Thymus (tissue), 11 donors: ENCODE data around the gene BSPH1. TPM values are rescaled to one million over a fixed set of nuclear protein-coding genes. Genes with fewer than 3 reads are reported as not detected.

ENCODE experiments used
- DNase-seq, 9 donors: peaks; one replicate each; pipeline ENCODE4 v3.0.0-alpha.2; 2013; ENCODE audit warnings: low spot score in 9 of 9, low read depth in 6 of 9, missing footprints in 1 of 9
- H3K27ac ChIP-seq, 2 donors: one replicate each; pipeline ENCODE4 v1.5.1; 2013; ENCODE audit warnings: control low read depth in 1 of 2, low read depth in 1 of 2, low read length in 1 of 2, mild to moderate bottlenecking in 1 of 2, moderate library complexity in 1 of 2
- H3K27me3 ChIP-seq, 2 donors: one replicate each; pipeline ENCODE4 v1.5.1; 2013; ENCODE audit warnings: low read length in 1 of 2; ENCODE audit not compliant: control insufficient read depth in 2 of 2, insufficient read depth in 1 of 2
- H3K36me3 ChIP-seq, 2 donors: one replicate each; pipeline ENCODE4 v1.5.1; 2013; ENCODE audit warnings: low read length in 1 of 2, mild to moderate bottlenecking in 1 of 2, moderate library complexity in 1 of 2; ENCODE audit not compliant: control insufficient read depth in 2 of 2, insufficient read depth in 2 of 2
- H3K4me1 ChIP-seq, 2 donors: one replicate each; pipeline ENCODE4 v1.5.1; 2013; ENCODE audit warnings: low read length in 2 of 2; ENCODE audit not compliant: control insufficient read depth in 2 of 2, insufficient read depth in 2 of 2
- H3K4me3 ChIP-seq, 2 donors: one replicate each; pipeline ENCODE4 v1.5.1; 2013; ENCODE audit warnings: low read length in 2 of 2, control low read depth in 1 of 2, mild to moderate bottlenecking in 1 of 2
- H3K9me3 ChIP-seq, 2 donors: one replicate each; pipeline ENCODE4 v1.5.1; 2013; ENCODE audit warnings: low read length in 1 of 2, mild to moderate bottlenecking in 1 of 2; ENCODE audit not compliant: control insufficient read depth in 2 of 2, insufficient read depth in 1 of 2
- WGBS: extraction: QIAGEN DNeasy Blood & Tissue Kit; methylation state at CpG from one replicate; pipeline ENCODE4 v1.1.7; 2013; 5-methylcytosine and 5-hydroxymethylcytosine counted together
- polyA plus RNA-seq: library from polyadenylated mRNA; stranded (reverse); fragments of 200-250 nt; gene quantifications from one replicate; pipeline ENCODE4 v1.2.3, GENCODE V29; 2013
- total RNA-seq: library from RNA; stranded (reverse); fragments of 120-200 nt; gene quantifications from one replicate; pipeline ENCODE4 v1.2.4, GENCODE V29; 2013
- donor health status: healthy.

The BSPH1 gene
- total and polyA plus RNA-seq, 2 donors = not detected

GRCh38 chr19:48010932-48011758 lies 19.2 kb upstream of the BSPH1 start:
- DNase-seq = no peak
- no peak overlapping the region for H3K27ac ChIP-seq
- WGBS = 93% methylated on average over 11 of the region's 11 CpGs

DNA sequence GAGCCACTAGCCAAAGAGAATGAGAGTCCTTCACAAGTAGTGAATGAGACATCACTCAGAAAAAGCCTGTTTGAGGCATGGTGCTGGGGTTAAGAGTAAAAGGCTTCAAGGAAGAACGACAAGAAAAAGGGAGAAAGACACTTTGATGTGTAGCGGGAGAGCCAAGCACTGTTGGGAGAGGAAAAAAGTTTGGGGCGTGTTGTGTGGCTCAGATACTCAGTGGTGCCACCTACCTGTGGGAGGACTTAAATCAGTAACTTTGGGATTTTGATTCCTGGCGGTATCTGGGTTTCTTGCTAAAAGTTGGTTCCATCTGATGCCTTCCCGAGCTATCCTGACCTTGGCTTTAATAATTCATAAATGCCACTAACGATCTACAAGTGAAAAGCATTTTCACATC lies 14.8 kb upstream of the BSPH1 start:
- Histone ChIP-seq H3K36me3 (no peaks in the 10 kb centered on the region), H3K27ac (no peak overlapping the region), H3K9me3 (no peaks in the 10 kb centered on the region), H3K4me1 (no peaks in the 10 kb centered on the region), H3K27me3 (no peaks in the 10 kb centered on the region), H3K4me3 (no peak overlapping the region)
- WGBS = 86% methylated on average over 6 of the region's 6 CpGs
- no peak for DNase-seq

More at GRCh38 chr19:48010932-48011758, 19.2 kb upstream of the BSPH1 start:
- H3K4me3 ChIP-seq = no peak overlapping the region
- H3K27me3 ChIP-seq = no peaks in the 10 kb centered on the region
- no peaks in the 10 kb centered on the region for H3K9me3 ChIP-seq
- H3K4me1 ChIP-seq = no peaks in the 10 kb centered on the region
- H3K36me3 ChIP-seq = no peaks in the 10 kb centered on the region

- Histone ChIP-seq H3K4me3 (no peak overlapping the region), H3K27ac (no peak overlapping the region), H3K4me1 (no peaks in the 10 kb centered on the region), H3K36me3 (no peaks in the 10 kb centered on the region), H3K27me3 (no peaks in the 10 kb centered on the region), H3K9me3 (no peaks in the 10 kb centered on the region)
- 80% methylated on average over 6 of the region's 6 CpGs for WGBS
- DNase-seq = no peak
Observed at GRCh38 chr19:48004236-48004635, 12.3 kb upstream of the BSPH1 start.

- no peak overlapping the region for H3K4me3 ChIP-seq
- H3K27me3 ChIP-seq = no peaks in the 10 kb centered on the region
- WGBS = 91% methylated on average over 6 of the region's 6 CpGs
- H3K27ac ChIP-seq = no peak overlapping the region
- no peaks in the 10 kb centered on the region for H3K36me3 ChIP-seq
- H3K9me3 ChIP-seq = no peaks in the 10 kb centered on the region
- no peaks in the 10 kb centered on the region for H3K4me1 ChIP-seq
- no peak for DNase-seq
Observed at GRCh38 chr19:48000846-48001245, 8.9 kb upstream of the BSPH1 start.

GRCh38 chr19:47998800-47999199 lies 6.8 kb upstream of the BSPH1 start:
- H3K36me3 ChIP-seq = no peaks in the 10 kb centered on the region
- H3K27me3 ChIP-seq = no peaks in the 10 kb centered on the region
- H3K4me3 ChIP-seq = no peak overlapping the region
- H3K9me3 ChIP-seq = no peaks in the 10 kb centered on the region
- H3K4me1 ChIP-seq = no peaks in the 10 kb centered on the region
- no peak for DNase-seq
- H3K27ac ChIP-seq = no peak overlapping the region
- WGBS = 93% methylated on average over 6 of the region's 6 CpGs

DNA sequence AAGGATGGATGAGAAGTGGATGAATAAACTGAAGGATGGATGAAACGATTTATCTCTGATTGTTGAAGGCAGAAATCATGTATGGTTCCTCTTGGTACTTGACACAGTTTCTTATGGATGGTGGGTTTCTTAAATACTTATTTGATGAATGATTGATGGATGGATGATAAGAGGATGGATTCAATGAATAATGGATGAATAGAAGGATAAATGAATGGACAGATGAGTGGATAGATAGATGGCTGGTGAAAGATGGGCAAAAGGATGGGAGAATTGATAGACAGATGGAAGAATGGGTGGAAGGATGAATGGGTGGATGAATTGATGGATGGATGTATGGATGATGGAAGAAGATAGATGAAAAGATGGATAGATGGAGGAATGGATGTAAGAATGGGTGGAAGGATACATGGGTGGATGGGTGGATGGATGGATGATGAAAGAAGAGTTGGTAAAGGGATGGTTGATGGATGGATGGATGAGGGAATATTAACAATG lies 4.3 kb upstream of the BSPH1 start:
- no peaks in the 10 kb centered on the region for H3K36me3 ChIP-seq
- DNase-seq = no peak
- H3K27me3 ChIP-seq = peaks cover 0 to 2% of the 10 kb centered on the region in 2 donors
- no peak overlapping the region for H3K27ac ChIP-seq
- 81% methylated on average over 1 of the region's 1 CpG for WGBS
- no peaks in the 10 kb centered on the region for H3K4me1 ChIP-seq
- H3K9me3 ChIP-seq = no peaks in the 10 kb centered on the region
- no peak overlapping the region for H3K4me3 ChIP-seq

DNA sequence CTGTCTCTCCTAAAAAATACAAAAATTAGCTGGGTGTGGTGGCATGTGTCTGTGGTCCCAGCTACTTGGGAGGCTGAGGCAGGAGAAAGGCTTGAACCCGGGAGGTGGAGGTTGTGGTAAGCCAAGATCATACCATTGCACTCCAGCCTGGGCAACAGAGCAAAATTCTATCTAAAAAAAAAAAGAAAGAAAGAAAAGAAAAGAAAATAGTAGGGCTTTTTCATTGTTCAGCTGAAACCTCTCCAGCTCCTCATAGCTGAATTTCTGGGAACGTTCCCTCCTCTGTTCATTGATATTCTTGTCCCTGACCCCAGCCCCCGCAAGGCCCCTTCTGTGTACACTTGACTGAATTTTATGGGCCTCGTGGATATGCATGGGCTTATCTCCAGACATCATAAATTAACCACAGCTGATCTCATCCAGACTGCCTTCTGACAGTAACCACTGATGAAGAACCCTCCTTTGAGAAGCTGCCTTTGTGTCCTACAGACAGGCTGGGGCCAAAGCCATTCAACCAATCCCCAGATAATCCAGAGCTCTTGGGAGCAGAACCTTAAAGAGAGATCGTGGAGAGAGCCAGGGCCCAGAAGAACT lies 2.3 kb upstream of the BSPH1 start, which contains the start of gene ELSPBP1:
ELSPBP1 (plus strand) TSS at position 424 of the 594 bp plus-strand sequence. CDS start 14,036 bp downstream, outside the sequence.
- Histone ChIP-seq H3K27me3 (peaks cover 0 to 5% of the 10 kb centered on the region in 2 donors), H3K9me3 (no peaks in the 10 kb centered on the region), H3K27ac (no peak within 1 kb of the TSS), H3K4me3 (no peak within 1 kb of the TSS), H3K36me3 (no peaks in the 10 kb centered on the region), H3K4me1 (no peaks in the 10 kb centered on the region)
- 70% methylated on average over 5 of the region's 5 CpGs for WGBS
- DNase-seq = no peak

- H3K27ac ChIP-seq = no peak overlapping the region
- H3K27me3 ChIP-seq = peaks cover 0 to 5% of the 10 kb centered on the region in 2 donors
- no peaks in the 10 kb centered on the region for H3K4me1 ChIP-seq
- H3K4me3 ChIP-seq = no peak overlapping the region
- no peaks in the 10 kb centered on the region for H3K36me3 ChIP-seq
- no peaks in the 10 kb centered on the region for H3K9me3 ChIP-seq
- WGBS = 38% methylated on average over 10 of the region's 10 CpGs
- no peak for DNase-seq
Observed at GRCh38 chr19:47991191-47991808, 670 bp downstream of the BSPH1 start.

- no peak overlapping the region for H3K4me3 ChIP-seq
- H3K36me3 ChIP-seq = no peaks in the 10 kb centered on the region
- no peaks in the 10 kb centered on the region for H3K9me3 ChIP-seq
- H3K27ac ChIP-seq = no peak overlapping the region
- H3K4me1 ChIP-seq = no peaks in the 10 kb centered on the region
- WGBS = 89% methylated on average over 6 of the region's 6 CpGs
- no peak for DNase-seq
- H3K27me3 ChIP-seq = no peaks in the 10 kb centered on the region
Observed at GRCh38 chr19:47973529-47973928, 18.4 kb downstream of the BSPH1 start.
